Neural cell (in vitro differentiated cells): ENCODE results near the gene CGB8. TPM values are rescaled to one million over a fixed set of nuclear protein-coding genes. Genes with fewer than 3 reads are reported as not detected.

Source experiments
- H2AFZ ChIP-seq: fragments of 200-600, 300-800 bp; sonication (generic), shearing (Covaris generic); 2 replicates; pipeline ENCODE4 v1.6.0; 2014; ENCODE audit warnings: low read depth, mild to moderate bottlenecking, antibody characterized with exemption, low read length, moderate library complexity
- H3F3A ChIP-seq: fragments of 200-600 bp; shearing (Covaris generic); 2 replicates; pipeline ENCODE4 v1.6.1; 2016; ENCODE audit warnings: mild to moderate bottlenecking, moderate library complexity, mixed read lengths, antibody characterized with exemption, low read length; ENCODE audit not compliant: insufficient read depth, poor library complexity, severe bottlenecking
- H3K27ac ChIP-seq: fragments of 200-600, 300-800 bp; sonication (generic), shearing (Covaris generic); 2 replicates; pipeline ENCODE4 v1.5.1; 2014; ENCODE audit warnings: mild to moderate bottlenecking, low read length, moderate library complexity
- H3K27me3 ChIP-seq: fragments of 300-800, 200-600 bp; sonication (generic), shearing (Covaris generic); 2 replicates; pipeline ENCODE4 v1.6.0; 2014; ENCODE audit warnings: mild to moderate bottlenecking, low read depth, low read length, moderate library complexity; ENCODE audit not compliant: insufficient read depth
- H3K36me3 ChIP-seq: fragments of 300-800, 200-600 bp; sonication (generic), shearing (Covaris generic); 2 replicates; pipeline ENCODE4 v1.5.1; 2014; ENCODE audit warnings: mild to moderate bottlenecking, antibody characterized with exemption, low read length, moderate library complexity; ENCODE audit not compliant: insufficient read depth
- H3K4me2 ChIP-seq: fragments of 300-800, 200-600 bp; sonication (generic), shearing (Covaris generic); 2 replicates; pipeline ENCODE4 v1.6.0; 2014; ENCODE audit warnings: mild to moderate bottlenecking, low read length
- H3K4me3 ChIP-seq: fragments of 300-800, 200-600 bp; sonication (generic), shearing (Covaris generic); 2 replicates; pipeline ENCODE4 v1.5.1; 2014; ENCODE audit warnings: mild to moderate bottlenecking, low read length, moderate library complexity
- H3K79me2 ChIP-seq: fragments of 200-600 bp; shearing (Covaris generic); replicated peaks from 2 replicates; pipeline ENCODE4 v1.6.0; 2014; ENCODE audit warnings: mild to moderate bottlenecking, low read length, moderate library complexity; ENCODE audit not compliant: insufficient read depth
- H3K9ac ChIP-seq: fragments of 300-800, 200-600 bp; sonication (generic), shearing (Covaris generic); 2 replicates; pipeline ENCODE4 v1.6.1; 2016; ENCODE audit warnings: mild to moderate bottlenecking, low read length, mixed read lengths
- H3K9me2 ChIP-seq: fragments of 200-600 bp; shearing (Covaris generic); 2 replicates; pipeline ENCODE4 v1.6.1; 2016; ENCODE audit warnings: mild to moderate bottlenecking, low read length, mixed read lengths; ENCODE audit not compliant: insufficient read depth
- H3K9me3 ChIP-seq: fragments of 200-600, 300-800 bp; sonication (generic), shearing (Covaris generic); 2 replicates; pipeline ENCODE4 v1.6.1; 2016; ENCODE audit warnings: mild to moderate bottlenecking, mixed run types, low read length, moderate library complexity, mixed read lengths
- H4K20me1 ChIP-seq: fragments of 200-600 bp; shearing (Covaris generic); 2 replicates; pipeline ENCODE4 v1.6.1; 2016; ENCODE audit warnings: mild to moderate bottlenecking, mixed run types; ENCODE audit not compliant: insufficient read depth
- EP300 ChIP-seq: fragments of 450-650 bp; conservative IDR thresholded peaks from 2 replicates; pipeline ENCODE4 v1.6.1; 2014; ENCODE audit warnings: antibody characterized with exemption, mild to moderate bottlenecking, moderate library complexity; ENCODE audit not compliant: poor library complexity, severe bottlenecking
- EZH2 ChIP-seq: fragments of 200-600, 300-800 bp; shearing (Covaris generic), sonication (generic); IDR thresholded peaks from 2 replicates; pipeline ENCODE4 v1.6.1; 2014; ENCODE audit warnings: antibody characterized with exemption, low read length, borderline replicate concordance, mild to moderate bottlenecking; ENCODE audit not compliant: insufficient read depth, poor library complexity, severe bottlenecking
- MXI1 ChIP-seq: fragments of 450-650 bp; conservative IDR thresholded peaks from 2 replicates; pipeline ENCODE4 v1.6.1; 2014; ENCODE audit warnings: antibody characterized with exemption, mild to moderate bottlenecking; ENCODE audit not compliant: poor library complexity, severe bottlenecking
- POLR2AphosphoS5 ChIP-seq: IDR thresholded peaks from 2 replicates; pipeline ENCODE4 v1.6.1; 2012
- RAD21 ChIP-seq: fragments of 450-650 bp; conservative IDR thresholded peaks from 2 replicates; pipeline ENCODE4 v1.6.1; 2014; ENCODE audit warnings: antibody characterized with exemption, mild to moderate bottlenecking, moderate library complexity
- REST ChIP-seq: IDR thresholded peaks from 2 replicates; pipeline ENCODE4 v1.6.1; 2012; ENCODE audit warnings: borderline replicate concordance
- SMC3 ChIP-seq: fragments of 450-650 bp; conservative IDR thresholded peaks from 2 replicates; pipeline ENCODE4 v1.6.1; 2014; ENCODE audit warnings: antibody characterized with exemption, mild to moderate bottlenecking, moderate library complexity; ENCODE audit not compliant: poor library complexity
- TAF1 ChIP-seq: IDR thresholded peaks from 2 replicates; pipeline ENCODE4 v1.6.1; 2012; ENCODE audit warnings: low read depth
- polyA plus RNA-seq: library from polyadenylated mRNA; depleted of rRNA; stranded (reverse); fragments of >200 nt; gene quantifications from 2 replicates; pipeline ENCODE4 v1.2.3, GENCODE V29; 2014
- TF ChIP-seq, protein P1 (sequence below): fragments of 450-650 bp; IDR thresholded peaks from 2 replicates; pipeline ENCODE4 v1.5.1; 2014; ENCODE audit warnings: antibody characterized with exemption, mild to moderate bottlenecking, moderate library complexity; ENCODE audit not compliant: poor library complexity, severe bottlenecking

CGB8 gene
- polyA plus RNA-seq, 1 donor from 2014 or later: not detected

GRCh38 chr19:49006905-49007304, 42.0 kb downstream of the CGB8 start:
- Histone ChIP-seq H4K20me1 (no peaks in the 10 kb centered on the region), H2AFZ (no peak overlapping the region), H3K27ac (no peak overlapping the region), H3K9me3 (no peaks in the 10 kb centered on the region), H3K4me3 (no peak overlapping the region), H3K9ac (no peak overlapping the region), H3K36me3 (no peaks in the 10 kb centered on the region), H3K4me2 (no peak overlapping the region), H3F3A (no peaks in the 10 kb centered on the region), H3K79me2 (no peaks in the 10 kb centered on the region), H3K27me3 (no peaks in the 10 kb centered on the region), H3K9me2 (no peaks in the 10 kb centered on the region)
- TF ChIP-seq SMC3 (no peak), POLR2AphosphoS5 (no peak), REST (no peak), EP300 (no peak), MXI1 (no peak), EZH2 (no peak), TAF1 (no peak), RAD21 (no peak)
- TF ChIP-seq, protein P1, sequence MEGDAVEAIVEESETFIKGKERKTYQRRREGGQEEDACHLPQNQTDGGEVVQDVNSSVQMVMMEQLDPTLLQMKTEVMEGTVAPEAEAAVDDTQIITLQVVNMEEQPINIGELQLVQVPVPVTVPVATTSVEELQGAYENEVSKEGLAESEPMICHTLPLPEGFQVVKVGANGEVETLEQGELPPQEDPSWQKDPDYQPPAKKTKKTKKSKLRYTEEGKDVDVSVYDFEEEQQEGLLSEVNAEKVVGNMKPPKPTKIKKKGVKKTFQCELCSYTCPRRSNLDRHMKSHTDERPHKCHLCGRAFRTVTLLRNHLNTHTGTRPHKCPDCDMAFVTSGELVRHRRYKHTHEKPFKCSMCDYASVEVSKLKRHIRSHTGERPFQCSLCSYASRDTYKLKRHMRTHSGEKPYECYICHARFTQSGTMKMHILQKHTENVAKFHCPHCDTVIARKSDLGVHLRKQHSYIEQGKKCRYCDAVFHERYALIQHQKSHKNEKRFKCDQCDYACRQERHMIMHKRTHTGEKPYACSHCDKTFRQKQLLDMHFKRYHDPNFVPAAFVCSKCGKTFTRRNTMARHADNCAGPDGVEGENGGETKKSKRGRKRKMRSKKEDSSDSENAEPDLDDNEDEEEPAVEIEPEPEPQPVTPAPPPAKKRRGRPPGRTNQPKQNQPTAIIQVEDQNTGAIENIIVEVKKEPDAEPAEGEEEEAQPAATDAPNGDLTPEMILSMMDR: no peak

GRCh38 chr19:49004964-49005614, 43.8 kb downstream of the CGB8 start:
- H3K9me2 ChIP-seq: no peaks in the 10 kb centered on the region
- no peak overlapping the region for H3K4me2 ChIP-seq
- no peak overlapping the region for H2AFZ ChIP-seq
- H3K79me2 ChIP-seq: no peaks in the 10 kb centered on the region
- no peak overlapping the region for H3K4me3 ChIP-seq
- no peak overlapping the region for H3K9ac ChIP-seq
- H3F3A ChIP-seq: no peaks in the 10 kb centered on the region
- H3K36me3 ChIP-seq: no peaks in the 10 kb centered on the region
- H3K27ac ChIP-seq: no peak overlapping the region
- H3K9me3 ChIP-seq: no peaks in the 10 kb centered on the region
- TF ChIP-seq EZH2 (no peak), SMC3 (no peak), MXI1 (no peak), EP300 (no peak), POLR2AphosphoS5 (no peak), RAD21 (no peak), REST (no peak), TAF1 (no peak)
- TF ChIP-seq, protein P1: no peak
- no peaks in the 10 kb centered on the region for H3K27me3 ChIP-seq
- no peaks in the 10 kb centered on the region for H4K20me1 ChIP-seq
